GM12872 (cell line): ENCODE measurements around the gene LIPA.

Source experiments
- TF ChIP-seq, protein P1 (sequence below): IDR thresholded peaks from 3 replicates; pipeline ENCODE4 v1.5.1; 2011; ENCODE audit warnings: low read depth, mild to moderate bottlenecking, low read length, moderate library complexity; ENCODE audit not compliant: insufficient read depth

LIPA gene

DNA sequence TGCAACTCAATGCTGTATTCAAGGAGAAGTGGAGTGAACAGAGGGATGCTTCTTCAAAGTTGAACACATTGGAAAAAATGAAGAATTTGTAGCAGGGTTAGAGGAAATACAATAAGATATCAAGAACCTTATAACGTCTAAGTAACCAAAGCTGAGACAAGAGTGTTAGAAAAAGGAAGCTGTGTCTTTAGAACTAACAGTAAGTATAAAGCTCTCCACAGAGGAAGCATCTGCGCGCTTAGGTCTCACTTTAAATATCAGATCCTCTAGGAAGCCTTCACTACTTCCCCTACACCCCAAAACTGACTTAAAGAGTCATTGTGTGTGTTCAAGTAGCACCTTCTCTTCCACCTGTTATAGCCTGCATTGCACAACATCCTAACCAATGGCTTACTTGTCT is 87.5 kb downstream of the LIPA start:
- TF ChIP-seq, protein P1, sequence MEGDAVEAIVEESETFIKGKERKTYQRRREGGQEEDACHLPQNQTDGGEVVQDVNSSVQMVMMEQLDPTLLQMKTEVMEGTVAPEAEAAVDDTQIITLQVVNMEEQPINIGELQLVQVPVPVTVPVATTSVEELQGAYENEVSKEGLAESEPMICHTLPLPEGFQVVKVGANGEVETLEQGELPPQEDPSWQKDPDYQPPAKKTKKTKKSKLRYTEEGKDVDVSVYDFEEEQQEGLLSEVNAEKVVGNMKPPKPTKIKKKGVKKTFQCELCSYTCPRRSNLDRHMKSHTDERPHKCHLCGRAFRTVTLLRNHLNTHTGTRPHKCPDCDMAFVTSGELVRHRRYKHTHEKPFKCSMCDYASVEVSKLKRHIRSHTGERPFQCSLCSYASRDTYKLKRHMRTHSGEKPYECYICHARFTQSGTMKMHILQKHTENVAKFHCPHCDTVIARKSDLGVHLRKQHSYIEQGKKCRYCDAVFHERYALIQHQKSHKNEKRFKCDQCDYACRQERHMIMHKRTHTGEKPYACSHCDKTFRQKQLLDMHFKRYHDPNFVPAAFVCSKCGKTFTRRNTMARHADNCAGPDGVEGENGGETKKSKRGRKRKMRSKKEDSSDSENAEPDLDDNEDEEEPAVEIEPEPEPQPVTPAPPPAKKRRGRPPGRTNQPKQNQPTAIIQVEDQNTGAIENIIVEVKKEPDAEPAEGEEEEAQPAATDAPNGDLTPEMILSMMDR = no peak
